T-helper 17 cell (primary cell): Measurements from ENCODE around the gene RPUSD2. TPM values are rescaled to one million over a fixed set of nuclear protein-coding genes. Genes with fewer than 3 reads are reported as not detected.
A peak's percentile ranks its signal among the peaks of the same experiment; 100 is the strongest.
"Not testable (repeated sequence)": the region's sequence is repeated elsewhere in the genome, so short reads cannot be mapped to it uniquely, and the experiment has no call there.

Experiments used
- ATAC-seq: fragments of 150-1000 bp; cut with Tn5 transposase; 2 replicates; pipeline ENCODE4 v1.10.0; 2021; ENCODE audit warnings: mild to moderate bottlenecking, moderate library complexity
- DNase-seq, 3 donors: peaks; one replicate each; pipeline versions ENCODE4 v3.0.0 to v3.0.0-alpha.2; 2020 to 2021
- H3K9me3 ChIP-seq: one replicate; pipeline ENCODE4 v1.7.0; 2013; ENCODE audit warnings: low read length, mild to moderate bottlenecking; ENCODE audit not compliant: control insufficient read depth, poor library complexity, severe bottlenecking
- H3K27ac Mint-ChIP-seq: one replicate; pipeline ENCODE4 v1.8.0; 2022; ENCODE audit warnings: mild to moderate bottlenecking, moderate library complexity, mixed read lengths
- H3K27me3 Mint-ChIP-seq: one replicate; pipeline ENCODE4 v1.8.0; 2022; ENCODE audit warnings: mixed read lengths
- H3K36me3 Mint-ChIP-seq: one replicate; pipeline ENCODE4 v1.8.0; 2022; ENCODE audit warnings: low read depth, mixed read lengths
- H3K4me1 Mint-ChIP-seq: one replicate; pipeline ENCODE4 v1.8.0; 2022; ENCODE audit warnings: mild to moderate bottlenecking, mixed read lengths
- H3K4me3 Mint-ChIP-seq: one replicate; pipeline ENCODE4 v1.8.0; 2022; ENCODE audit warnings: mild to moderate bottlenecking, moderate library complexity, mixed read lengths
- total RNA-seq, 4 donors: library from RNA in 2 of 4; stranded (reverse) in 2 of 4; gene quantifications; one replicate each; pipeline ENCODE4 v1.2.3 and lab custom pipeline; 2022 to 2026

RPUSD2 gene
- total RNA-seq, 2 donors from 2014 or later: 9.1 to 15.1 TPM

DNA sequence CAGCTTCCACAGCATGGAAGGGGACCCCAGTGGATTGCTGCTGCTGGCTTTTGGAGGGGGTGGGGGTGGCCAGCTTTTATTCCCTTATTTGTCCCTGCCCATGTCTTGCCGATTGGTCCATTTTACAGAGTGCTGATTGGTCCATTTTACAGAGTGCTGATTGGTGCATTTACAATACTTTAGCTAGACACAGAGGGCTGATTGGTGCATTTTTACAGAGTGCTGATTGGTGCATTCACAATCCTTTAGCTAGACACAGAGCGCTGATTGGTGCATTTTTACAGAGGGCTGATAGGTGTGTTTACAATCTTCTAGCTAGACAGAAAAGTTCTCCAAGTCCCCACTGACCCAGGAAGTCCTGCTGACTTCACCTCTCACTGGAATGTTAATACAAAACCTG, 12.7 kb downstream of the RPUSD2 start:
- H3K36me3 Mint-ChIP-seq, H3K27ac Mint-ChIP-seq, H3K27me3 Mint-ChIP-seq, ATAC-seq, H3K4me3 Mint-ChIP-seq, H3K4me1 Mint-ChIP-seq, H3K9me3 ChIP-seq, DNase-seq: not testable (repeated sequence)

DNA sequence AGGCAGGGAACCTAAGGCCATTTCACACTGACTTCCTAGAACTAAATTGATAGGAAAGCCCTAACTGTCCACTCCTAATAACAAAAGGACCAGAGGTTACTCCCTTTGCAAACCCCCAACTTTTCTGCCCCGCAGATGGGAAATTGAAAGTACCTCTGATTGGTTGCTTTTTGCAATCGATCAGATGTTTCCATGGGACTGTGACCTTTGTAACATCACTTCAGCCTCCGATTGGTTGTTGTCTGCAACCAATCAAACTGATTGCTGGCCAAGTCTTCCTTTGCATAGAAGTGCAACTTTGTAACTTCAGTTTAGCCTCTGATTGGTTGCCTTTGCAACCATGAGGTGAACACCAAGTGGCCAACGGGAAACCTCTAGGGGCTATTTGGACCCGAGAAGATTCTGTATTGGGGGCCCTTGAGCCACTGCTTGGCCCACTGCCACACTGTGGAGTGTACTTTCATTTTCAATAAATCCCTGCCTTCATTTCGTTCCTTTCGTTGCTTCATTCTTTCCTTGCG, 13.7 kb downstream of the RPUSD2 start:
- Mint-ChIP-seq H3K4me1 (no peaks in the 10 kb centered on the region), H3K4me3 (peak overlapping the region; percentile 58), H3K36me3 (no peaks in the 10 kb centered on the region), H3K27me3 (peaks cover 5% of the 10 kb centered on the region), H3K27ac (no peak overlapping the region)
- no peak for DNase-seq
- no peaks in the 10 kb centered on the region for H3K9me3 ChIP-seq
- peak; percentile 64 for ATAC-seq

DNA sequence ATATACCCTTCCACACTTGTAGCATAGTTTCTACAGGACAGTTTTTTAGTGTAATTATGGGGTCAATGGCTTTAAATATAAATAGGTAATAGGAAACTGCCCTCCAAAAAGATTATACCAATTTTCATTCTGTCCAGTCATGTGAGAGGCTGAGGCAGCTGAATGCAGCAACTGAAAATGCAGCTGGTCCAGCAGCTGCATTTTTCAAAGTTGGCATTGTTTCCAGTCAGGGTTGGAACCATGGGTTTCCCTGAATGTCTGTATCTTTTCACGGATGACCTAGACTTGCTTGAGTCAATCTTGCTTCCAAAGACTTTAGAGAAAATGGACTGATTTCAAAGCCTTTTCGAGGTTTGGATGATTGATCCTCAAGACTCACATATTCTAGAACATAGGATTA, 15.1 kb downstream of the RPUSD2 start:
- H3K4me3 Mint-ChIP-seq: no peak overlapping the region
- H3K9me3 ChIP-seq: no peaks in the 10 kb centered on the region
- H3K4me1 Mint-ChIP-seq: no peaks in the 10 kb centered on the region
- ATAC-seq (no peak), DNase-seq (no peak)
- no peak overlapping the region for H3K27ac Mint-ChIP-seq
- no peaks in the 10 kb centered on the region for H3K36me3 Mint-ChIP-seq
- H3K27me3 Mint-ChIP-seq: peaks cover 5% of the 10 kb centered on the region

DNA sequence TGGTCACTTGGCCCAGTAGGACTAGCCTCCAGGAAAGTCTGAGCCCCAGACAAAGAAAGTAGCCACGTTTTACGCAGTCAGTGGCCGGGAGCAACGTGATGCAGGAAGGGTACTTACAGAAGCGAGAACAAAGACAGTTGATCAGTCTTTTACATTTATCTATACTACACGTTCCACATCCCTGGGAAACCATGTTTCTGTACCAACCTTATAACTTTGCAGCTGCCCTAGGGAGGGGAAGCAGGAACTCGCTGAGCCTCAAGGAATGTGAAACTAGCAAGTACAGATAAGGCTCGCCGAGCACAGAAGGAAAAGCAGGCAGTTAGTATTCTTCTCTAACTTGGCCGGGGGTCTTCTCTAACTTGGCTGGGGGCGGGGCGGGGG, 21.6 kb downstream of the RPUSD2 start:
- H3K27me3 Mint-ChIP-seq: peaks cover 6% of the 10 kb centered on the region
- H3K27ac Mint-ChIP-seq: peak overlapping the region; percentile 89
- ATAC-seq (no peak), DNase-seq (no peak)
- H3K36me3 Mint-ChIP-seq: peaks cover 3% of the 10 kb centered on the region
- H3K9me3 ChIP-seq: no peaks in the 10 kb centered on the region
- peak overlapping the region; percentile 84 for H3K4me3 Mint-ChIP-seq
- peaks cover 25% of the 10 kb centered on the region for H3K4me1 Mint-ChIP-seq

- Mint-ChIP-seq H3K4me3 (no peak overlapping the region), H3K27ac (no peak overlapping the region), H3K27me3 (peaks cover 6% of the 10 kb centered on the region), H3K36me3 (peaks cover 3% of the 10 kb centered on the region), H3K4me1 (peaks cover 25% of the 10 kb centered on the region)
- no peak for ATAC-seq
- no peak for DNase-seq
- no peaks in the 10 kb centered on the region for H3K9me3 ChIP-seq
These were observed 22.3 kb downstream of the RPUSD2 start for GRCh38 chr15:40591389-40591788.

GRCh38 chr15:40593165-40593564, 24.1 kb downstream of the RPUSD2 start:
- H3K9me3 ChIP-seq: no peaks in the 10 kb centered on the region

DNA sequence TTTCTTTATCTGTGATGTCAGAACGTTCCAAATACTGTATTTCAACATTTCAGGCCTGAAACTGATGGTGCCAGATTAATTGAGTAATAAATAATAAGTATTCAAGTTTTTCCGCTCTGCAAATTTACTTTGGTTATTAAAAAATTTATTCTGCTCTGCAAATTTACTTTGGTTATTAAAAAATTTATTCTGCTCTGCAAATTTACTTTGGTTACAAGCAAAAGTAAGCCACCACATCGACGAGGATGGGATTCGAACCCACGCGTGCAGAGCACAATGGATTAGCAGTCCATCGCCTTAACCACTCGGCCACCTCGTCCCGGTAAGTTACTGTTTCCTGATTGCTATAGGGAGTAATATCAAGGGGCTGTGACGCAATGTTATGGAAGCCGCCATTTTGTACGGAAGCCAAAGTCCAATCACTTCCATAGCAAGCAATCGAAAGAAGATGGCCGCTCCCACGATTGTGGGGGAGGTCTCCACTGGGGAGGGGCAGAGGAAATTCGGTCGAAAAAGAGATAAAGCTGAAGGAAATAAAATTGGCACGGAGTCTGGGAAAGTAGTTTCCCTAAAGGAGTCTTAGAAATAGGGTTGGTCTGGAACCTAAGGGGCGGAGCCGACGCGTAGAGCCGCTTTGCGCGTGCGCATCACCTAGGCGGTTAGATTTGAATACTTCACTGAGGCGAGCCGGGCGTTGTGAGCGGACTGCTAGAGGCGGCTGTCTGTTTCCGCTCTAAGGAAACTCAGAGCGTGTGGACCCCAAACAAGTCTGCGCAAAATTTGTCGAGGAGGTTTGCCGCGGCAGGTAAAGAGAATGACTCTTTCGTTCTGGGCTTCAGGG, 24.7 kb downstream of the RPUSD2 start, which contains the start of gene KNL1:
KNL1 (plus strand) TSS at position 662 of the 841 bp plus-strand sequence. CDS start 8,683 bp downstream, outside the sequence.
- Mint-ChIP-seq H3K27ac (peak within 1 kb of the TSS; percentile 99), H3K36me3 (peaks cover 3% of the 10 kb centered on the region), H3K4me1 (peaks cover 25% of the 10 kb centered on the region), H3K27me3 (peaks cover 6% of the 10 kb centered on the region), H3K4me3 (peak within 1 kb of the TSS; percentile 97)
- DNase-seq (peak; percentile 77 to 80 (median 77)), ATAC-seq (peak; percentile 82)
- no peaks in the 10 kb centered on the region for H3K9me3 ChIP-seq

More at GRCh38 chr15:40593165-40593564, 24.1 kb downstream of the RPUSD2 start:
- ATAC-seq (no peak), DNase-seq (no peak)
- peaks cover 25% of the 10 kb centered on the region for H3K4me1 Mint-ChIP-seq
- peak overlapping the region; percentile 99 for H3K27ac Mint-ChIP-seq
- H3K4me3 Mint-ChIP-seq: peak overlapping the region; percentile 97
- H3K36me3 Mint-ChIP-seq: peaks cover 3% of the 10 kb centered on the region
- peaks cover 6% of the 10 kb centered on the region for H3K27me3 Mint-ChIP-seq

DNA sequence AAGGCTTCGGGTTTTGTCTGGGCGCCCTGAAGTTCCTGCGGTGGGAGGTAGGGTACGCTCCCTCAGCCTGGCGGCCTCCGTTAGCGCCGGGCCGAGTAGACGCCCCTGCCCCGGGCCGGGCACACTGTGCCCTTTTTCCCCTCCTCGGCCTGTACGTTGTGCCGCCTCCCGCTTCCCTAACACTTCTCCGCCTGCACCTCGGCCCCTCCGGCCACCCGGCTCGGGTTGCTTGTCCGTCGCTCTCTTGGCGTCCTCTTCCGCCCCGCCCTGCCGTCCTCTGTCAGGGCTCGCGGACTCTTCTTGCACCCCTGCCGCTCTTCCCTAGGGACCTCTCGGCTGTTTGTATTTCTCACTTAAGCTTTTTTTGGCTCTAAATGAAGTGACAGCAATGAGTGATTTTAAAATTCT, 25.3 kb downstream of the RPUSD2 start:
- peaks cover 3% of the 10 kb centered on the region for H3K36me3 Mint-ChIP-seq
- peak overlapping the region; percentile 97 for H3K4me3 Mint-ChIP-seq
- peak overlapping the region; percentile 99 for H3K27ac Mint-ChIP-seq
- DNase-seq (peak in 1 of 3 donors; percentile 28), ATAC-seq (peak; percentile 64)
- no peaks in the 10 kb centered on the region for H3K9me3 ChIP-seq
- H3K4me1 Mint-ChIP-seq: peaks cover 25% of the 10 kb centered on the region
- peaks cover 6% of the 10 kb centered on the region for H3K27me3 Mint-ChIP-seq

GRCh38 chr15:40595219-40595618, 26.1 kb downstream of the RPUSD2 start:
- ATAC-seq (no peak), DNase-seq (no peak)
- no peaks in the 10 kb centered on the region for H3K9me3 ChIP-seq
- Mint-ChIP-seq H3K4me3 (peak overlapping the region; percentile 97), H3K27me3 (peaks cover 6% of the 10 kb centered on the region), H3K27ac (peak overlapping the region; percentile 99), H3K36me3 (peaks cover 3% of the 10 kb centered on the region), H3K4me1 (peaks cover 21% of the 10 kb centered on the region)

GRCh38 chr15:40595773-40596172, 26.7 kb downstream of the RPUSD2 start:
- Mint-ChIP-seq H3K27me3 (peaks cover 6% of the 10 kb centered on the region), H3K36me3 (peaks cover 3% of the 10 kb centered on the region), H3K27ac (no peak overlapping the region), H3K4me1 (peaks cover 18% of the 10 kb centered on the region), H3K4me3 (no peak overlapping the region)
- H3K9me3 ChIP-seq: no peaks in the 10 kb centered on the region
- no peak for ATAC-seq
- no peak for DNase-seq

- H3K9me3 ChIP-seq: no peaks in the 10 kb centered on the region
- peaks cover 3% of the 10 kb centered on the region for H3K36me3 Mint-ChIP-seq
- H3K4me1 Mint-ChIP-seq: peaks cover 15% of the 10 kb centered on the region
- DNase-seq (no peak), ATAC-seq (no peak)
- no peak overlapping the region for H3K4me3 Mint-ChIP-seq
- H3K27me3 Mint-ChIP-seq: peaks cover 6% of the 10 kb centered on the region
- H3K27ac Mint-ChIP-seq: no peak overlapping the region
These were observed 27.9 kb downstream of the RPUSD2 start for GRCh38 chr15:40597024-40597423.

DNA sequence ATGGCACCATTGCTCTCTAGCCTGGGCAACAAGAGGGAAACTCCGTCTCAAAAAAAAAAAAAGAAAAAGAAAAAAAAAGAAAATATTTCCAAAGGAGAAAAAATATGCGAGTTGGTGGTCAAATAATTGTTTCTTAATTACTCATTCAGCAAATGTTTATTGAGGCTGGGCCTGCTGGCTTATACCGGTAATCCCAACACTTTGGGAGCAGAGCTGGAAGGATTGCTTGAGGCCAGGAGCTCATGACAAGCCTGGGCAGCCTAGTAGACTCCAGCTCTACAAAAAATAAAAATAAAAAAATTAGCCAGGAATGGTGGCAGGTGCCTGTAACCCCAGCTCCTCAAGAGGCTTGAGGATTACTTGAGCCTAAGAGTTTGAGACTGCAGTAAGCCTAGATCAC, 29.0 kb downstream of the RPUSD2 start:
- DNase-seq: no peak
- no peak for ATAC-seq
- Mint-ChIP-seq H3K36me3 (peaks cover 3% of the 10 kb centered on the region), H3K4me3 (no peak overlapping the region), H3K27me3 (peaks cover 6% of the 10 kb centered on the region), H3K27ac (no peak overlapping the region), H3K4me1 (peaks cover 15% of the 10 kb centered on the region)
- no peaks in the 10 kb centered on the region for H3K9me3 ChIP-seq

- Mint-ChIP-seq H3K36me3 (peaks cover 3% of the 10 kb centered on the region), H3K27me3 (peaks cover 6% of the 10 kb centered on the region), H3K4me3 (no peak overlapping the region), H3K4me1 (peaks cover 14% of the 10 kb centered on the region), H3K27ac (no peak overlapping the region)
- no peak for ATAC-seq
- no peak for DNase-seq
- no peaks in the 10 kb centered on the region for H3K9me3 ChIP-seq
These were observed 29.6 kb downstream of the RPUSD2 start for GRCh38 chr15:40598672-40599071.
